ENCODE results near the gene SYDE2. TPM values are rescaled to one million over a fixed set of nuclear protein-coding genes. Genes with fewer than 3 reads are reported as not detected.

SYDE2 gene
- total and polyA plus RNA-seq, 9 of the 15 experiments (the other 6 are each of a cell fraction or from before 2014, with no cell fraction given): 0.39 to 8.7 (median 4.5) TPM

DNA sequence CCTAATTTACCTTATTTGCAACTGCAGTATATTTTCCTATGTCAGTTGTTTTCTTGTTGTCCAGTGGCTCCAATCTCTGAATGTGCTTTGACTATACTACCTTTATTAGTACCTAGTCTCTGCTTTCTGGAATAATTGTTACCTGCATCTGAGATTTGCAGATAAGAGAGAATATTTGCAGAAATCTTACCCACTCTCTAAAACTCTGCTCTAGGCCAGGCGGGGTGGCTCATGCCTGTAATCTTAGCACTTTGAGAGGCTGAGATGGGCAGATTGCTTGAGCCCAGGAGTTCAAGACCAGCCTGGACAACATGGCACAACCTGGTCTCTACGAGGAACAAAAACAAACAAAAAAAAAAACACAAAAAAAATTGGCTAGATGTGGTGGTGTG, 2.0 kb upstream of the SYDE2 start (continued):
- TF ChIP-seq, protein P1, sequence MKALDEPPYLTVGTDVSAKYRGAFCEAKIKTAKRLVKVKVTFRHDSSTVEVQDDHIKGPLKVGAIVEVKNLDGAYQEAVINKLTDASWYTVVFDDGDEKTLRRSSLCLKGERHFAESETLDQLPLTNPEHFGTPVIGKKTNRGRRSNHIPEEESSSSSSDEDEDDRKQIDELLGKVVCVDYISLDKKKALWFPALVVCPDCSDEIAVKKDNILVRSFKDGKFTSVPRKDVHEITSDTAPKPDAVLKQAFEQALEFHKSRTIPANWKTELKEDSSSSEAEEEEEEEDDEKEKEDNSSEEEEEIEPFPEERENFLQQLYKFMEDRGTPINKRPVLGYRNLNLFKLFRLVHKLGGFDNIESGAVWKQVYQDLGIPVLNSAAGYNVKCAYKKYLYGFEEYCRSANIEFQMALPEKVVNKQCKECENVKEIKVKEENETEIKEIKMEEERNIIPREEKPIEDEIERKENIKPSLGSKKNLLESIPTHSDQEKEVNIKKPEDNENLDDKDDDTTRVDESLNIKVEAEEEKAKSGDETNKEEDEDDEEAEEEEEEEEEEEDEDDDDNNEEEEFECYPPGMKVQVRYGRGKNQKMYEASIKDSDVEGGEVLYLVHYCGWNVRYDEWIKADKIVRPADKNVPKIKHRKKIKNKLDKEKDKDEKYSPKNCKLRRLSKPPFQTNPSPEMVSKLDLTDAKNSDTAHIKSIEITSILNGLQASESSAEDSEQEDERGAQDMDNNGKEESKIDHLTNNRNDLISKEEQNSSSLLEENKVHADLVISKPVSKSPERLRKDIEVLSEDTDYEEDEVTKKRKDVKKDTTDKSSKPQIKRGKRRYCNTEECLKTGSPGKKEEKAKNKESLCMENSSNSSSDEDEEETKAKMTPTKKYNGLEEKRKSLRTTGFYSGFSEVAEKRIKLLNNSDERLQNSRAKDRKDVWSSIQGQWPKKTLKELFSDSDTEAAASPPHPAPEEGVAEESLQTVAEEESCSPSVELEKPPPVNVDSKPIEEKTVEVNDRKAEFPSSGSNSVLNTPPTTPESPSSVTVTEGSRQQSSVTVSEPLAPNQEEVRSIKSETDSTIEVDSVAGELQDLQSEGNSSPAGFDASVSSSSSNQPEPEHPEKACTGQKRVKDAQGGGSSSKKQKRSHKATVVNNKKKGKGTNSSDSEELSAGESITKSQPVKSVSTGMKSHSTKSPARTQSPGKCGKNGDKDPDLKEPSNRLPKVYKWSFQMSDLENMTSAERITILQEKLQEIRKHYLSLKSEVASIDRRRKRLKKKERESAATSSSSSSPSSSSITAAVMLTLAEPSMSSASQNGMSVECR (CRISPR knock-in tag; IDR thresholded peaks at IDR 0.05): no peak
- TF ChIP-seq LCOR (CRISPR knock-in tag; IDR thresholded peaks at IDR 0.05) (no peak), XRCC3 (IDR thresholded peaks at IDR 0.05) (no peak), CREB1 (IDR thresholded peaks at IDR 0.05) (no peak), CREB1 (CRISPR knock-in tag; IDR thresholded peaks at IDR 0.05) (no peak), PURB (CRISPR knock-in tag; IDR thresholded peaks at IDR 0.05; ENCODE audit: low read depth) (no peak), ZNF347 (CRISPR knock-in tag; IDR thresholded peaks at IDR 0.05; ENCODE audit: low read depth) (no peak)
- TF ChIP-seq, protein P2, sequence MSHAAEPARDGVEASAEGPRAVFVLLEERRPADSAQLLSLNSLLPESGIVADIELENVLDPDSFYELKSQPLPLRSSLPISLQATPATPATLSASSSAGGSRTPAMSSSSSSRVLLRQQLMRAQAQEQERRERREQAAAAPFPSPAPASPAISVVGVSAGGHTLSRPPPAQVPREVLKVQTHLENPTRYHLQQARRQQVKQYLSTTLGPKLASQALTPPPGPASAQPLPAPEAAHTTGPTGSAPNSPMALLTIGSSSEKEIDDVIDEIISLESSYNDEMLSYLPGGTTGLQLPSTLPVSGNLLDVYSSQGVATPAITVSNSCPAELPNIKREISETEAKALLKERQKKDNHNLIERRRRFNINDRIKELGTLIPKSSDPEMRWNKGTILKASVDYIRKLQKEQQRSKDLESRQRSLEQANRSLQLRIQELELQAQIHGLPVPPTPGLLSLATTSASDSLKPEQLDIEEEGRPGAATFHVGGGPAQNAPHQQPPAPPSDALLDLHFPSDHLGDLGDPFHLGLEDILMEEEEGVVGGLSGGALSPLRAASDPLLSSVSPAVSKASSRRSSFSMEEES (CRISPR knock-in tag; IDR thresholded peaks at IDR 0.05): no peak
